GM13976 (cell line): ENCODE data around the gene STK11IP.
"Not testable (repeated sequence)": the region's sequence is repeated elsewhere in the genome, so short reads cannot be mapped to it uniquely, and the experiment has no call there.

ENCODE experiments used
- DNase-seq: peaks from one replicate; pipeline ENCODE4 v3.0.0; 2012; ENCODE audit warnings: low spot score
- in situ Hi-C: fragments of 300-500 bp; cut with MboI; formaldehyde crosslinking; loops from one replicate; pipeline ENCODE4 v1.12.0; 2022; ENCODE audit warnings: low sequenced_read_pairs, mixed read lengths, inconsistent platforms; ENCODE audit not compliant: unreplicated experiment
- TF ChIP-seq, protein P1 (sequence below): IDR thresholded peaks from 2 replicates; pipeline ENCODE4 v1.5.1; 2012; ENCODE audit warnings: borderline replicate concordance, mild to moderate bottlenecking; ENCODE audit not compliant: insufficient read depth; ENCODE audit errors: extremely low read depth, missing control alignments, control extremely low read depth

STK11IP gene

DNA sequence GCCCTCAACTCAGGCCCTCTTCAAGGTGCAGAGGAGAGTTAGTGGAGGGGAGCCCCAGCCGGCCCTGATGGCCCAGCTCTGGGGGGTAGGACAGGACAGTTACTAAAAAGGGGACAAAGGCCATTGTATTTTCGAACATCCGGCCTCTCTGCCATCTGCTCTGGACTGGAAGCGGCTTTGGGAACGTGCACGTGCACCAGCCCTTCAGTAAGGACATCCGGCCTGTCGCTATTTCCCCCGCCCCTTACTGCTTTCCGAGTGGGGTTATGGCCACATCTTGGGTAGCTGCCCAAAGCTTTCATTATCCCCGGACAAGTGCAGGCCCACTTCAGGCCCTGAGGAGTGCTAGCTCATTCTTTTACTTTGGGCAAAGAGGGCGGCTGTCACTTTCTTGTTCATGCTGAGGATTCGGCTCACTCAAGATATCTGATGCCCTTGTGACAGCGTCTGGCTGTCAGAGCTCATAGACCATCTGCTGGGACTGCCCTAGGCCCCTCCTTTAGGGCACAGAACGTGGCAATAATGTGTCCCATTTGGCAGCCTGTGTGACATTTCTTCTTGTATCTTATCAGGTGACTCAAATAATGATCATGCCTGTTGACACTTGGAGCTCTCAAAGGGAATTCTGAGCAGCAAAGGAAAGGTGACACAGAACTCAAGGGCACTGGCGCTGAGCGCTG is 47.3 kb downstream of the STK11IP start:
- no peak for DNase-seq
- TF ChIP-seq, protein P1, sequence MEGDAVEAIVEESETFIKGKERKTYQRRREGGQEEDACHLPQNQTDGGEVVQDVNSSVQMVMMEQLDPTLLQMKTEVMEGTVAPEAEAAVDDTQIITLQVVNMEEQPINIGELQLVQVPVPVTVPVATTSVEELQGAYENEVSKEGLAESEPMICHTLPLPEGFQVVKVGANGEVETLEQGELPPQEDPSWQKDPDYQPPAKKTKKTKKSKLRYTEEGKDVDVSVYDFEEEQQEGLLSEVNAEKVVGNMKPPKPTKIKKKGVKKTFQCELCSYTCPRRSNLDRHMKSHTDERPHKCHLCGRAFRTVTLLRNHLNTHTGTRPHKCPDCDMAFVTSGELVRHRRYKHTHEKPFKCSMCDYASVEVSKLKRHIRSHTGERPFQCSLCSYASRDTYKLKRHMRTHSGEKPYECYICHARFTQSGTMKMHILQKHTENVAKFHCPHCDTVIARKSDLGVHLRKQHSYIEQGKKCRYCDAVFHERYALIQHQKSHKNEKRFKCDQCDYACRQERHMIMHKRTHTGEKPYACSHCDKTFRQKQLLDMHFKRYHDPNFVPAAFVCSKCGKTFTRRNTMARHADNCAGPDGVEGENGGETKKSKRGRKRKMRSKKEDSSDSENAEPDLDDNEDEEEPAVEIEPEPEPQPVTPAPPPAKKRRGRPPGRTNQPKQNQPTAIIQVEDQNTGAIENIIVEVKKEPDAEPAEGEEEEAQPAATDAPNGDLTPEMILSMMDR: no peak
- in situ Hi-C loops: no loop called here

- DNase-seq: no peak
- TF ChIP-seq, protein P1: no peak
- in situ Hi-C loops: no loop called here
Observed at GRCh38 chr2:219645631-219646527, 48.2 kb downstream of the STK11IP start.

DNA sequence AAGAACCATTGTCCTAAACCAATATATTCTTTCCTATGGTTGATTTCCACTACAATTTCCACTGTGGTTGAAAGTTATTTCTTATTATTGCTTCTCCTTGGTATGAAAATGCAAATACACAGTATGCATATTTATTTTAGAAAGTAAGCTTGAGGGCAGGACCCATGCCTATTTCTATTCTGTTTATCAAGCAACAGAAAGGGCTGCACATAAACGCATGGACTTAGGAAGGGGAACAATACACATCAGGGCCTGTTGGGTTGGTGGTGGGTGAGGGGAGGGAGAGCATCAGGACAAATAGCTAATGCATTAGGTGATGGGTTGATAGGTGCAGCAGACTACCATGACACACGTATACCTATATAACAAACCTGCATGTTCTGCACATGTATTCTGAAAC is 50.5 kb downstream of the STK11IP start:
- no peak for DNase-seq
- in situ Hi-C loops: no loop called here
- TF ChIP-seq, protein P1: no peak

- no peak for DNase-seq
- in situ Hi-C loops: no loop called here
- TF ChIP-seq, protein P1: no peak
Observed at GRCh38 chr2:219648963-219649362, 51.3 kb downstream of the STK11IP start.

DNA sequence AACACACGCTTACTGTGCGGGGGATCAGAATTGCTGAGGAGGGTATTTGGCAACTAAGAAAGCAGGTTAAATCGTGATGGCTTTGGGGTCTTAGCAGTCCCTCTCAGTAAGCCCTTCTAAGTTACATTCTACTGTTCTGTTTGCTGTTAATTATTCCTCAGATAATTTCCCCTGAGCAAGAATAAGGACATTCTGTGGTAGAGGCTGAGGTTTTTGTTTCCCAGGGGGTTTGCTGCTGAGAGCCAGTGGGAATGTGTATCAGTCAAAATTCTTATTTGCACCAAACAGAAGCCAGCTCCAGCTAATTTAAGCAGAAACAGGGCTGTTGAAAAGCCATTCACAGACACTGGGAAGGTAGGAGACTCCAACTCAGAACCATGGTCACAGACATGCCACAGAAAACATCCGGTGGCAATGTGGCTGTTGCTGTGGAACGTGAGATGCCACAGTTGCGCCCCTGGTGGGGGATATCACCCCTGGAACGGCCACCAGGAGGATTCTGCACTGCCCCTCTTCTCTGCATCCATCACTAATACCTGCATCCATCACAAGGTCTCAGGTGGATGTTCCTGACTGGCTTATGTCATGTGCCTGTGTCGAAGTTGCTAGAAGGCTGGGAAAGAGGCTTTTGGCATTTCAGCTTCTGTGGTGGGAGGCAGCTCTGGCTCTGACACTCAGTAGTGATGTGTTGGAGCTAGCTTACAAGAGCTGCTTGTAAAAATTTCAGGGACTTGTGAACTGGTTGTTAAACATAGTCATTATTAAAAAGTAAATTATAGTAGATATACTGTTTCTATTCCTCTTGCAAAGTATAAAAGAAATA is 53.0 kb downstream of the STK11IP start:
- in situ Hi-C loops: no loop called here
- TF ChIP-seq, protein P1: no peak

DNA sequence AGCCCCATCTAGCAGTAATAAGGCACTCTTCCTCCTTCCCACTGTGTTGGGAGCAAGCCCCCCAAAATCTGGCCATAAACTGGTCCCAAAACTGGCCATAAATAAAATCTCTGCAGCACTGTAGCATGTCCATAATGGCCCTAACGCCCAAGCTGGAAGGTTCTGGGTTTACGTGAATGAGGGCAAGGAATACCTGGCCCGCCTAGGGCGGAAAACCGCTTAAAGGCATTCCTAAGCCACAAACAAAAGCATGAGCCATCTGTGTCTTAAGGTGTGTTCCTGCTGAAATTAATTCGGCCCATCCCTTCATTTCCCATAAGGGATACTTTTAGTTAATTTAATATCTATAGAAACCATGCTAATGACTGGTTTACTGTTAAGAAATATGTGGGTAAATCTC is 54.0 kb downstream of the STK11IP start:
- in situ Hi-C loops: not testable (repeated sequence)

More for the DNA sequence above, 53.0 kb downstream of the STK11IP start:
- no peak for DNase-seq

More for the DNA sequence above, 54.0 kb downstream of the STK11IP start:
- not testable (repeated sequence) for DNase-seq
